ENCODE results near the gene NOBOX.
"Not testable (repeated sequence)": the region's sequence is repeated elsewhere in the genome, so short reads cannot be mapped to it uniquely, and the experiment has no call there.

The NOBOX gene

DNA sequence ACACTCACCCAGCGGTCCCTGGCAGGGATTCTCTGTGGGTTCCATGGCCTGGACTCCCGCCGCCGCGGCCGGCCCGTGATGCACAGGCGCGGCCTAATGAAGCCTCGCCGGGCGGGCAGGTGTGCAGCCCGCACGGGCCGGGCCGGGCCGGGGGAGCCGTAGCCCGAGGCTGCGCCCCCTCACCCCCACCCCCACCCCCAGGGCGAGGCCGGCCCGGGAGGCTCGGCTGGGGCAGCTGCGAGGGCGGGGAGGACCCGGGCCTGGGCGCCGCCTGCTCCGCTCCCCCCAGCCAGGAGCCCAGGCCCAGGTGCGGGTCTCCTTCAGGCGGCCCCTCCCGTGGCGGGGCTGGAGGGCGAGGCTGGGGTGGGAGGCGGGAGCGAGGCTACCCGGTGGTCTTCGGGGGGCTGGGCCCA, at the start of gene NOBOX:
Gene NOBOX, minus strand, starts transcription at position 45 of the 413 bp plus-strand sequence.
- Mint-ChIP-seq H3K9me3 (no peaks in the 10 kb centered on the region), H3K4me3 (no peak within 1 kb of the TSS), H3K36me3 (ENCODE audit: low read depth) (no peaks in the 10 kb centered on the region), H3K27ac (no peak within 1 kb of the TSS), H3K4me1 (ENCODE audit: low read depth) (no peaks in the 10 kb centered on the region), H3K27me3 (no peaks in the 10 kb centered on the region)

GRCh38 chr7:144452064-144452463, 48.6 kb upstream of the NOBOX start:
- H3K27ac Mint-ChIP-seq: no peak overlapping the region
- peaks cover 41% of the 10 kb centered on the region for H3K36me3 Mint-ChIP-seq (ENCODE audit: low read depth)
- no peaks in the 10 kb centered on the region for H3K27me3 Mint-ChIP-seq
- H3K4me3 Mint-ChIP-seq: no peak overlapping the region
- H3K9me3 Mint-ChIP-seq: peaks cover 9% of the 10 kb centered on the region
- H3K4me1 Mint-ChIP-seq (ENCODE audit: low read depth): no peaks in the 10 kb centered on the region

- H3K9me3 Mint-ChIP-seq: no peaks in the 10 kb centered on the region
- H3K27me3 Mint-ChIP-seq: no peaks in the 10 kb centered on the region
- H3K4me1 Mint-ChIP-seq (ENCODE audit: low read depth): no peaks in the 10 kb centered on the region
- H3K36me3 Mint-ChIP-seq (ENCODE audit: low read depth): no peaks in the 10 kb centered on the region
- H3K27ac Mint-ChIP-seq: no peak overlapping the region
- no peak overlapping the region for H3K4me3 Mint-ChIP-seq
Measured at GRCh38 chr7:144445590-144445989, 42.1 kb upstream of the NOBOX start.

- Mint-ChIP-seq H3K4me3 (no peak overlapping the region), H3K4me1 (ENCODE audit: low read depth) (no peaks in the 10 kb centered on the region), H3K36me3 (ENCODE audit: low read depth) (no peaks in the 10 kb centered on the region), H3K9me3 (no peaks in the 10 kb centered on the region), H3K27me3 (no peaks in the 10 kb centered on the region), H3K27ac (no peak overlapping the region)
Measured at GRCh38 chr7:144439717-144440205, 36.3 kb upstream of the NOBOX start.

- Mint-ChIP-seq H3K36me3 (ENCODE audit: low read depth) (no peaks in the 10 kb centered on the region), H3K4me3 (no peak overlapping the region), H3K4me1 (ENCODE audit: low read depth) (no peaks in the 10 kb centered on the region), H3K9me3 (no peaks in the 10 kb centered on the region), H3K27ac (no peak overlapping the region), H3K27me3 (no peaks in the 10 kb centered on the region)
Measured at GRCh38 chr7:144438759-144439158, 35.3 kb upstream of the NOBOX start.

DNA sequence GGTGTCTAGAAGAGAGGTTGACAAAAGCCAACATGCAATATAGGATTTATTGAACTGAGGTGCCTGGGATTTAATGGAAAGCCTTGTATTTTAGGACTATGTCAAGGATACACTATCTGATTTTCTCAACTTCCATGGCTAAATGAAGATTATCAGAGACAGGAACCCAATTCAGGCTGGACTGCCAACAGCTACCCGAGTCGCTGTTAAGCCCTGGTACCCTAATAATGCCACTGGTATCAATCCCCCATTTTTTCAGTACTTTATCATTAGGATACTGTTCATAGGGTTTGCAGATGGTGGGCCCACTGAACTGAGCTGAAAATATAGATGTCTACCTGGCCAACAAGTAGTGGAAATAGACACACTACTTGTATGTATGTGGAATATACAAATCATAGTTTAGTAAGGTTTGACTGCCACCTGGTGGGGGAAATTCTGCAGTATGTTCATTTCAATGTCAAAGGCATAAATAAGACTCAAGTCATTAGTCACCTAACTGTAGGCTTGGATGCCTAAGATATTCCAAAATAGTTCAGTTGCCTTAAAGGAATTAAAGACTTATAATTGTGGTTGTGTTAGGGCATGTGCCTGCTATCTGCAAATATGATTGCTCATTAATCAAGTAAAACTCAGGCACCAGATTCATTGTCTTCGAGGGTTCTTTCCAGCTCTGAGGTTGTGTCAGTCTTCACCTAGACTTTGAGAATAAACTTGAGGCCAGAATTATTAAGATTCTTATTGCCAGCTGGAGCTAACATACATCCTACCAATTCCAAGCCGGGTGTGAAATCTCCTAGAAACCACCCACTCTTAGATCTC, 34.1 kb upstream of the NOBOX start:
- no peak overlapping the region for H3K4me3 Mint-ChIP-seq

GRCh38 chr7:144436500-144436899, 33.0 kb upstream of the NOBOX start:
- no peak overlapping the region for H3K27ac Mint-ChIP-seq

More for the DNA sequence above, 34.1 kb upstream of the NOBOX start:
- H3K4me1 Mint-ChIP-seq (ENCODE audit: low read depth): no peaks in the 10 kb centered on the region
- no peak overlapping the region for H3K27ac Mint-ChIP-seq
- no peaks in the 10 kb centered on the region for H3K9me3 Mint-ChIP-seq
- no peaks in the 10 kb centered on the region for H3K27me3 Mint-ChIP-seq
- H3K36me3 Mint-ChIP-seq (ENCODE audit: low read depth): no peaks in the 10 kb centered on the region

GRCh38 chr7:144428431-144428830, 24.9 kb upstream of the NOBOX start:
- Mint-ChIP-seq H3K27me3 (no peaks in the 10 kb centered on the region), H3K4me3 (no peak overlapping the region), H3K27ac (no peak overlapping the region), H3K36me3 (ENCODE audit: low read depth) (no peaks in the 10 kb centered on the region), H3K4me1 (ENCODE audit: low read depth) (no peaks in the 10 kb centered on the region), H3K9me3 (peaks cover 18% of the 10 kb centered on the region)

More at GRCh38 chr7:144436500-144436899, 33.0 kb upstream of the NOBOX start:
- H3K27me3 Mint-ChIP-seq: no peaks in the 10 kb centered on the region
- no peaks in the 10 kb centered on the region for H3K36me3 Mint-ChIP-seq (ENCODE audit: low read depth)
- H3K9me3 Mint-ChIP-seq: no peaks in the 10 kb centered on the region
- no peaks in the 10 kb centered on the region for H3K4me1 Mint-ChIP-seq (ENCODE audit: low read depth)
- H3K4me3 Mint-ChIP-seq: no peak overlapping the region

DNA sequence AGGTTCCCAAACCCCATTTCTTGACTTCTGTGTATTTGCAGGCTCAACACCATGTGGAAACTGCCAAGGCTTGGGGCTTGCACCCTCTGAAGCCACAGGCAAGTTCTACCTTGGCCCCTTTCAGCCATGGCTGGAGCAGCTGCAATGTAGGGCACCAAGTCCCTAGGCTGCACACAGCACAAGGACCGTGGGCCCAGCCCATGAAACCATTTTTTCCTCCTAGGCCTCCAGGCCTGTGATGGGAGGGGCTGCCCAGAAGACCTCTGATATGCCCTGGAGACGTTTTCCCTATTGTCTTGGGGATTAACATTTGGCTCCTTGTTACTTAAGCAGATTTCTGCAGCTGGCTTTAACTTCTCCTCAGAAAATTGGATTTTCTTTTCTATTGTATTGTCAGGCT, 24.0 kb upstream of the NOBOX start:
- H3K27me3 Mint-ChIP-seq; H3K4me1 Mint-ChIP-seq (ENCODE audit: low read depth); H3K27ac Mint-ChIP-seq; H3K4me3 Mint-ChIP-seq; H3K36me3 Mint-ChIP-seq (ENCODE audit: low read depth): not testable (repeated sequence)
- H3K9me3 Mint-ChIP-seq: peaks cover 18% of the 10 kb centered on the region

DNA sequence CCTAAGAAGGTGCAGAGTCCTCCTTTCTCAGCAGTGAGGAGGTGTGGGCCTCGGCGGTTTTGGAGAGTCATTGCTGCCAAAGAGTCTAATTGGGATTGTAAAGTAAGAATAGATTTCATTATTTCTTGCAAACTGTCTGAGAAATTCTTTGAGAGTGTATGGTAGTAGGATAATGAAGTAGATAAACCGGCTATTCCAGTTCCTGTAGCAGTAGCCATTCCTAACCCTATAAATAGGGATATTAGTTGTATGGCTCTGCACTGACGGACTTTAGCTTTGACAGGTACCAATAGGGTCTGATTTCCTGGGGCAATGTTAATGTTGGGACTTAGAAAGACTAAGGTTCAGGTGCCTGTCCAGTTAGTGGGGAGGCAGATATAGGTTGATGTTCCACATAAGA, 15.4 kb upstream of the NOBOX start:
- not testable (repeated sequence) for H3K36me3 Mint-ChIP-seq (ENCODE audit: low read depth); H3K9me3 Mint-ChIP-seq; H3K4me3 Mint-ChIP-seq; H3K4me1 Mint-ChIP-seq (ENCODE audit: low read depth); H3K27me3 Mint-ChIP-seq; H3K27ac Mint-ChIP-seq

DNA sequence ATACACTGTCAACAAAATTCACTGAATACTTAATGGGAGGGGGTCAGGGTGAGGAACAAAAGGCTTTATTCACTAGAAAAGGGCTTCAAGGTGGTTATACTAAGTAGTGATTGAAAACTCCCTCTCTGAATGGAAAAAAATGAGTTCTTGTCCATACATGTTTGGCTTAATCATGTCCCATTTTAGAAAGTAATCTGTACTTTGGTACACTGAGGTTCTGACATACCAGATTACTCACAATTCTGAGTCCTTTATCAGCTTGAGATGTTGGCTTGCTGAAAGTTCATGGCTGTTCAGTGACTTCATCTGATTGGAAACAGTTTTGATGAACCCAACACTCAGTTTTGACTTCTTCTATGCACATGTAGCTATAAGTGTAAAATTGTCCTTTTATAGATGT, 12.8 kb upstream of the NOBOX start:
- Mint-ChIP-seq H3K27me3 (peaks cover 7% of the 10 kb centered on the region), H3K4me3 (no peak overlapping the region), H3K9me3 (peaks cover 3% of the 10 kb centered on the region), H3K4me1 (ENCODE audit: low read depth) (no peaks in the 10 kb centered on the region), H3K36me3 (ENCODE audit: low read depth) (no peaks in the 10 kb centered on the region), H3K27ac (no peak overlapping the region)

DNA sequence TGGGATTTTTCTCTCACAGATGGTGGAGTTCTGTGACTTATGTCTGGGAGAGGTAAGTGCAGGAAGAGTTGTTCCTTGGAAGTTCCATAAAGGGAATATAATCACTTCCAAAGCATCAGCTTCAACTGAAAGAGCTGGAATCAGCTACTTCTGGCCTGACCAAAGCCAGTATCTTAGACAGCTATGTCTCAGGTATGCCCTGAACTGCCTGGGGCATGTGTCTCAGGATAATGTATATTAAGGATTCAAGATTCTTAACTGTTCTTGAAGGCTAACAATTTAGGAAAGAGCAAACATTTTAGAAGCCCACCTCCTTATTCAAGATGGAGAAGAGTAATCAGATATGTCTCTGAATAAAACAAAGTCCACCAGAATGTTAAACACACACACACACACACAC, 12.4 kb upstream of the NOBOX start:
- H3K4me3 Mint-ChIP-seq: no peak overlapping the region
- no peaks in the 10 kb centered on the region for H3K4me1 Mint-ChIP-seq (ENCODE audit: low read depth)
- peaks cover 3% of the 10 kb centered on the region for H3K9me3 Mint-ChIP-seq
- no peaks in the 10 kb centered on the region for H3K36me3 Mint-ChIP-seq (ENCODE audit: low read depth)
- no peak overlapping the region for H3K27ac Mint-ChIP-seq
- H3K27me3 Mint-ChIP-seq: peaks cover 8% of the 10 kb centered on the region

GRCh38 chr7:144414815-144415214, 11.3 kb upstream of the NOBOX start:
- H3K27ac Mint-ChIP-seq: no peak overlapping the region
- H3K9me3 Mint-ChIP-seq: peaks cover 3% of the 10 kb centered on the region
- no peaks in the 10 kb centered on the region for H3K36me3 Mint-ChIP-seq (ENCODE audit: low read depth)
- H3K4me1 Mint-ChIP-seq (ENCODE audit: low read depth): no peaks in the 10 kb centered on the region
- no peak overlapping the region for H3K4me3 Mint-ChIP-seq
- H3K27me3 Mint-ChIP-seq: peaks cover 14% of the 10 kb centered on the region

DNA sequence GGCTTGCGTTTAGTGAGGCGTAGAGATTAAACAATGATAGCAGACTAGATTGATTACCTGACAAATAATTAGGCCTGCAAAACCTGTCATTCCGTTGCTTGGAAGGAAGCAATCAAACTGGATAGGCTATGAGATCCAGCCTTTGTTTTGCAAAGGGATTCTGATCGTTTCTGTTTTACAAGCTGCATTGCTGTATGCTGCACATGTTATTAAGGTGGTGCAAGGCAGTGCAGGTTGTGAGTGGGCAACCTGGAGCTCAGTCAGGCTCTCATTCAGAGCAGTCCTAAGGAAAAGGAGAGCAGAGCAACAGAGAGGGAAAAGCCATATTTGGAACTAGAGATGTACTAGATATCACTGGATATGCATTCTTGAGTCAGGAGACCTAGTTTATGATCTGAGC, 6.9 kb upstream of the NOBOX start:
- Mint-ChIP-seq H3K9me3 (no peaks in the 10 kb centered on the region), H3K36me3 (ENCODE audit: low read depth) (no peaks in the 10 kb centered on the region)

GRCh38 chr7:144408121-144408520, 4.6 kb upstream of the NOBOX start:
- Mint-ChIP-seq H3K27me3 (peaks cover 9% of the 10 kb centered on the region), H3K9me3 (no peaks in the 10 kb centered on the region), H3K4me1 (ENCODE audit: low read depth) (no peaks in the 10 kb centered on the region), H3K36me3 (ENCODE audit: low read depth) (no peaks in the 10 kb centered on the region), H3K4me3 (no peak overlapping the region), H3K27ac (no peak overlapping the region)

More for the DNA sequence above, 6.9 kb upstream of the NOBOX start:
- no peak overlapping the region for H3K27ac Mint-ChIP-seq
- no peak overlapping the region for H3K4me3 Mint-ChIP-seq
- peaks cover 9% of the 10 kb centered on the region for H3K27me3 Mint-ChIP-seq
- no peaks in the 10 kb centered on the region for H3K4me1 Mint-ChIP-seq (ENCODE audit: low read depth)

Data from stimulated activated naive CD8-positive, alpha-beta T cell treated with anti-CD3 and anti-CD28 coated beads, Interleukin-15, Interleukin-2, amounts not matched to agents 100 ng/mL and 50 ng/mL, for 24 hours (primary cell).